ENCODE data around the gene ARID1B. TPM values are rescaled to one million over a fixed set of nuclear protein-coding genes. Genes with fewer than 3 reads are reported as not detected.

ARID1B gene
- total RNA-seq, 2 experiments from 2014 or later, result 90.1 to 164 TPM

GRCh38 chr6:157233686-157234085, 456.5 kb downstream of the ARID1B start:
- Histone ChIP-seq H2AFZ (ENCODE audit: low read length) (no peak overlapping the region), H3K36me3 (ENCODE audit: insufficient read depth, low read length) (no peaks in the 10 kb centered on the region), H3K9me2 (ENCODE audit: insufficient read depth, low read length) (no peaks in the 10 kb centered on the region), H3K9me3 (ENCODE audit: low read length) (no peaks in the 10 kb centered on the region), H3K4me3 (ENCODE audit: low read depth, low read length, poor library complexity, severe bottlenecking) (no peak overlapping the region), H4K20me1 (ENCODE audit: insufficient read depth, low read length) (no peaks in the 10 kb centered on the region), H3K79me2 (ENCODE audit: insufficient read depth, low read depth, low read length) (no peaks in the 10 kb centered on the region), H3K4me2 (ENCODE audit: low read length) (no peak overlapping the region), H3K4me1 (ENCODE audit: insufficient read depth, low read length, poor library complexity, severe bottlenecking) (peaks cover 13% of the 10 kb centered on the region), H3K27ac (ENCODE audit: low read depth, low read length, poor library complexity, severe bottlenecking) (no peak overlapping the region)
- TF ChIP-seq CTCF (conservative IDR thresholded peaks at IDR 0.05; ENCODE audit: low read length) (no peak), EZH2phosphoT487 (IDR thresholded peaks at IDR 0.05; ENCODE audit: borderline replicate concordance, low read depth, low read length) (no peak)
- ChIA-PET CTCF (ENCODE audit: unreplicated experiment) (interaction anchor here (0.6 kb wide), 1 partner anchor 10 kb away, joined by 3 read pairs; no protein-coding TSS in a partner anchor), POLR2A (no interaction called here)
- DNase-seq (ENCODE audit: low spot score), result no peak
- no TSS peak for BruUV-seq (replicated peaks)
- intact Hi-C loops (cut with micrococcal nuclease; ENCODE audit: unreplicated experiment), result no loop called here

- BruUV-seq (replicated peaks), result no TSS peak
- no peaks in the 10 kb centered on the region for H3K36me3 ChIP-seq (ENCODE audit: insufficient read depth, low read length)
- no peak overlapping the region for H2AFZ ChIP-seq (ENCODE audit: low read length)
- ChIA-PET POLR2A (no interaction called here), CTCF (ENCODE audit: unreplicated experiment) (no interaction called here)
- no peaks in the 10 kb centered on the region for H3K9me3 ChIP-seq (ENCODE audit: low read length)
- intact Hi-C loops (cut with micrococcal nuclease; ENCODE audit: unreplicated experiment), result no loop called here
- no peaks in the 10 kb centered on the region for H3K4me1 ChIP-seq (ENCODE audit: insufficient read depth, low read length, poor library complexity, severe bottlenecking)
- TF ChIP-seq CTCF (conservative IDR thresholded peaks at IDR 0.05; ENCODE audit: low read length), result no peak
- no peak for TF ChIP-seq EZH2phosphoT487 (IDR thresholded peaks at IDR 0.05; ENCODE audit: borderline replicate concordance, low read depth, low read length)
- no peak overlapping the region for H3K27ac ChIP-seq (ENCODE audit: low read depth, low read length, poor library complexity, severe bottlenecking)
- no peak for DNase-seq (ENCODE audit: low spot score)
- H4K20me1 ChIP-seq (ENCODE audit: insufficient read depth, low read length), result no peaks in the 10 kb centered on the region
- H3K4me3 ChIP-seq (ENCODE audit: low read depth, low read length, poor library complexity, severe bottlenecking), result no peak overlapping the region
- no peaks in the 10 kb centered on the region for H3K79me2 ChIP-seq (ENCODE audit: insufficient read depth, low read depth, low read length)
- H3K4me2 ChIP-seq (ENCODE audit: low read length), result no peak overlapping the region
- no peaks in the 10 kb centered on the region for H3K9me2 ChIP-seq (ENCODE audit: insufficient read depth, low read length)
These were observed 458.4 kb downstream of the ARID1B start for GRCh38 chr6:157235600-157236039.

GRCh38 chr6:157236040-157236725, 459.0 kb downstream of the ARID1B start:
- intact Hi-C loops (cut with micrococcal nuclease; ENCODE audit: unreplicated experiment), result no loop called here
- no peak overlapping the region for H3K4me2 ChIP-seq (ENCODE audit: low read length)
- no peaks in the 10 kb centered on the region for H4K20me1 ChIP-seq (ENCODE audit: insufficient read depth, low read length)
- ChIA-PET CTCF (ENCODE audit: unreplicated experiment) (no interaction called here), POLR2A (no interaction called here)
- no peaks in the 10 kb centered on the region for H3K36me3 ChIP-seq (ENCODE audit: insufficient read depth, low read length)
- no peaks in the 10 kb centered on the region for H3K9me2 ChIP-seq (ENCODE audit: insufficient read depth, low read length)
- no peaks in the 10 kb centered on the region for H3K9me3 ChIP-seq (ENCODE audit: low read length)
- DNase-seq (ENCODE audit: low spot score), result no peak
- no peaks in the 10 kb centered on the region for H3K4me1 ChIP-seq (ENCODE audit: insufficient read depth, low read length, poor library complexity, severe bottlenecking)
- no peak for TF ChIP-seq CTCF (conservative IDR thresholded peaks at IDR 0.05; ENCODE audit: low read length)
- no peak for TF ChIP-seq EZH2phosphoT487 (IDR thresholded peaks at IDR 0.05; ENCODE audit: borderline replicate concordance, low read depth, low read length)
- no peak overlapping the region for H3K27ac ChIP-seq (ENCODE audit: low read depth, low read length, poor library complexity, severe bottlenecking)
- no peak overlapping the region for H3K4me3 ChIP-seq (ENCODE audit: low read depth, low read length, poor library complexity, severe bottlenecking)
- BruUV-seq (replicated peaks), result no TSS peak
- H2AFZ ChIP-seq (ENCODE audit: low read length), result no peak overlapping the region
- no peaks in the 10 kb centered on the region for H3K79me2 ChIP-seq (ENCODE audit: insufficient read depth, low read depth, low read length)

Measured in OCI-LY7 (cell line).